Prostate gland (tissue), 2 donors: ENCODE data around the gene SRSF6.

ENCODE experiments used
- CTCF ChIP-seq, 4 experiments: fragments of 200-600 bp in 2 of 4; fragments of 450-650 bp in 2 of 4; sonication (generic) in 2 of 4; IDR thresholded peaks; 1 replicate in 3 of 4; 2 replicates in 1 of 4; pipeline ENCODE4 v1.5.1; 2016 to 2019; ENCODE audit warnings: antibody characterized with exemption in 4 of 4, mild to moderate bottlenecking in 2 of 4, moderate library complexity in 2 of 4
- POLR2A ChIP-seq: fragments of 450-650 bp; IDR thresholded peaks from one replicate; pipeline ENCODE4 v1.6.1; 2016; ENCODE audit warnings: antibody characterized with exemption, mild to moderate bottlenecking
- POLR2AphosphoS5 ChIP-seq: sonication (generic); formaldehyde crosslinking; IDR thresholded peaks from one replicate; pipeline ENCODE4 v1.6.1; 2017; ENCODE audit warnings: antibody characterized with exemption

GRCh38 chr20:43465625-43465943, 7.9 kb downstream of the SRSF6 start:
- TF ChIP-seq CTCF (IDR thresholded peaks at IDR 0.05) (no peak), POLR2A (no peak), POLR2AphosphoS5 (no peak)
